ENCODE data around the gene QKI. TPM values are rescaled to one million over a fixed set of nuclear protein-coding genes. Genes with fewer than 3 reads are reported as not detected.

The QKI gene
- total RNA-seq, 1 experiment from 2014 or later: 0.04 TPM

- no peaks in the 10 kb centered on the region; the same call in 1 of the 2 replicates for H3K9me3 ChIP-seq (ENCODE audit: low read length)
- no peaks in the 10 kb centered on the region for H3K36me3 ChIP-seq (ENCODE audit: insufficient read depth, low read length)
- no peak overlapping the region for H3K4me3 ChIP-seq (ENCODE audit: low read length)
- no peaks in the 10 kb centered on the region for H3K79me2 ChIP-seq (ENCODE audit: low read length)
- no peaks in the 10 kb centered on the region for H3K4me1 ChIP-seq (ENCODE audit: low read length)
- H4K20me1 ChIP-seq (ENCODE audit: insufficient read depth, low read depth, low read length): no peaks in the 10 kb centered on the region
- no peak overlapping the region for H2AFZ ChIP-seq (ENCODE audit: low read length)
- no peaks in the 10 kb centered on the region for H3K27me3 ChIP-seq (ENCODE audit: low read length)
- DNase-seq: no peak
- no peak overlapping the region for H3K27ac ChIP-seq (ENCODE audit: low read length)
- no peak overlapping the region for H3K4me2 ChIP-seq (ENCODE audit: low read depth, low read length, poor library complexity, severe bottlenecking)
- no peak overlapping the region for H3K9ac ChIP-seq (ENCODE audit: low read length)
- no peaks in the 10 kb centered on the region for H3K9me2 ChIP-seq (replicated peaks; ENCODE audit: insufficient read depth, low read length)
These were observed 5.1 kb downstream of the QKI start for GRCh38 chr6:163419413-163420288.

GRCh38 chr6:163420289-163420614 is 5.7 kb downstream of the QKI start:
- Histone ChIP-seq H3K27me3 (ENCODE audit: low read length) (no peaks in the 10 kb centered on the region), H3K9ac (ENCODE audit: low read length) (no peak overlapping the region), H3K27ac (ENCODE audit: low read length) (no peak overlapping the region), H4K20me1 (ENCODE audit: insufficient read depth, low read depth, low read length) (no peaks in the 10 kb centered on the region), H3K9me2 (replicated peaks; ENCODE audit: insufficient read depth, low read length) (no peaks in the 10 kb centered on the region), H2AFZ (ENCODE audit: low read length) (no peak overlapping the region), H3K36me3 (ENCODE audit: insufficient read depth, low read length) (no peaks in the 10 kb centered on the region), H3K79me2 (ENCODE audit: low read length) (no peaks in the 10 kb centered on the region), H3K4me3 (ENCODE audit: low read length) (no peak overlapping the region), H3K9me3 (ENCODE audit: low read length) (no peaks in the 10 kb centered on the region; the same call in 1 of the 2 replicates), H3K4me1 (ENCODE audit: low read length) (no peaks in the 10 kb centered on the region), H3K4me2 (ENCODE audit: low read depth, low read length, poor library complexity, severe bottlenecking) (no peak overlapping the region)
- no peak for DNase-seq

GRCh38 chr6:163422550-163422949 is 8.0 kb downstream of the QKI start:
- Histone ChIP-seq H3K9me2 (replicated peaks; ENCODE audit: insufficient read depth, low read length) (no peaks in the 10 kb centered on the region), H3K79me2 (ENCODE audit: low read length) (no peaks in the 10 kb centered on the region), H3K9me3 (ENCODE audit: low read length) (no peaks in the 10 kb centered on the region; the same call in 1 of the 2 replicates), H3K36me3 (ENCODE audit: insufficient read depth, low read length) (no peaks in the 10 kb centered on the region), H3K4me1 (ENCODE audit: low read length) (no peaks in the 10 kb centered on the region), H3K27ac (ENCODE audit: low read length) (no peak overlapping the region), H2AFZ (ENCODE audit: low read length) (no peak overlapping the region), H4K20me1 (ENCODE audit: insufficient read depth, low read depth, low read length) (no peaks in the 10 kb centered on the region), H3K4me3 (ENCODE audit: low read length) (no peak overlapping the region), H3K27me3 (ENCODE audit: low read length) (no peaks in the 10 kb centered on the region), H3K9ac (ENCODE audit: low read length) (no peak overlapping the region), H3K4me2 (ENCODE audit: low read depth, low read length, poor library complexity, severe bottlenecking) (no peak overlapping the region)
- DNase-seq: no peak

DNA sequence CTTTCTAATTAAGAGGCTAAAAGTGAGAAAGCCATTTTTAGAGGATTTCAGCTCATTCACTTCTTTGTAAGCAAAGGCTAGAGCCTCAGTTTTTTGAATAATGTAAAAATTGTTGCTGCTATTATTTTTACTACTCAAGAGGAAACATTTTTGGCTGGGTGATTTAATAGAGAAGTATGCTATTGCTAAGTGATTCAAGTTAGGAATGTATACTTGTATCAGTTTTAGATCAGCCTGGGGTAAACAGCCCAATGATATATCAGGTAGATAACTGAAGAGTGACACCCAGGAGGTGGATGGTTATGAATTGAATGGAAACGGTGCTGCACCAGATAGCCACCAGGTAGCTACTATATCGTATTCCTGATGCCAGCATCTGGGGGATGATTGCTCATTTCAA is 9.2 kb downstream of the QKI start:
- no peaks in the 10 kb centered on the region for H3K9me2 ChIP-seq (replicated peaks; ENCODE audit: insufficient read depth, low read length)
- H2AFZ ChIP-seq (ENCODE audit: low read length): no peak overlapping the region
- no peak overlapping the region for H3K9ac ChIP-seq (ENCODE audit: low read length)
- no peak overlapping the region for H3K4me2 ChIP-seq (ENCODE audit: low read depth, low read length, poor library complexity, severe bottlenecking)
- no peaks in the 10 kb centered on the region for H3K79me2 ChIP-seq (ENCODE audit: low read length)
- no peaks in the 10 kb centered on the region for H3K4me1 ChIP-seq (ENCODE audit: low read length)
- H3K4me3 ChIP-seq (ENCODE audit: low read length): no peak overlapping the region
- no peak for DNase-seq
- no peaks in the 10 kb centered on the region for H3K27me3 ChIP-seq (ENCODE audit: low read length)
- no peaks in the 10 kb centered on the region for H4K20me1 ChIP-seq (ENCODE audit: insufficient read depth, low read depth, low read length)
- H3K27ac ChIP-seq (ENCODE audit: low read length): no peak overlapping the region
- H3K9me3 ChIP-seq (ENCODE audit: low read length): no peaks in the 10 kb centered on the region; the same call in 1 of the 2 replicates
- H3K36me3 ChIP-seq (ENCODE audit: insufficient read depth, low read length): no peaks in the 10 kb centered on the region

DNA sequence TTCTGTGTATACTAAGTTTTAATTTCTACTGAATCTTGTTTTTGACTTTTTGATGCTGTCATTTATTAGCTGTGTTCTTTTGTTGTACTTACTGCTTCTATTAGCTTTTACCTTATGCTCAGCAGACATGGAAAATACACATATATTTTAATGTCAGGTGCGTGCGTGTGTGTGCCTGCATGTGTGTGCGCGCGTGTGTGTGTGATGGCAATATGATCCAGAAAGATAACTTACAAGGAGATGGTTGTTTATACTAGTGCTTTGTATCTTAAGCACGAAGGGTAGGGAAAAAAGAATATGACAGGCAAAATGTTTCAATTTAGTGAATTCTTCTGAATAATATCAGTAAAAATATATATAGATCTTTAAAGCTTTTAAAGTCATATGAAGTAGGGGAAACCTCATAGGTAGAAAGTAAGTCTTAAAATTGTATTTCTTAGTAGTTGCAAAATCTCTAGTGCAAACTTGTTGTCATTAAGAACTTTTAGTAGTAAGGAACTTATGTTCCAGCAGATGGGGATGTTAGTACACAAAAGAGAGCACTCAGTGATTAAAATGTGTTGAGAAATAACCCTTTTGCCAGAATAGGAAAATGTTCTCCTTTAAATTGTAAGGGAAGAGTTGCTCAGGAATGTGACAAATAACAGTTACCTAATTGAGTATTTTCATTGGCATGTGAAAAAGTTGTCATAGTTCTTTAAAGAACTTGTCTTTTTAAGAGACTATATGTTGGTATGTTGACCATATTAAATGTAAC is 13.2 kb downstream of the QKI start:
- no peaks in the 10 kb centered on the region for H3K4me1 ChIP-seq (ENCODE audit: low read length)
- no peaks in the 10 kb centered on the region for H3K79me2 ChIP-seq (ENCODE audit: low read length)
- H3K9ac ChIP-seq (ENCODE audit: low read length): no peak overlapping the region
- no peaks in the 10 kb centered on the region for H3K36me3 ChIP-seq (ENCODE audit: insufficient read depth, low read length)
- H3K9me2 ChIP-seq (replicated peaks; ENCODE audit: insufficient read depth, low read length): no peaks in the 10 kb centered on the region
- H3K27me3 ChIP-seq (ENCODE audit: low read length): no peaks in the 10 kb centered on the region
- H3K4me2 ChIP-seq (ENCODE audit: low read depth, low read length, poor library complexity, severe bottlenecking): no peak overlapping the region
- no peak overlapping the region for H3K27ac ChIP-seq (ENCODE audit: low read length)
- no peak overlapping the region for H3K4me3 ChIP-seq (ENCODE audit: low read length)
- H3K9me3 ChIP-seq (ENCODE audit: low read length): peaks cover 3% of the 10 kb centered on the region
- no peak overlapping the region for H2AFZ ChIP-seq (ENCODE audit: low read length)
- peak; percentile 60 for DNase-seq
- H4K20me1 ChIP-seq (ENCODE audit: insufficient read depth, low read depth, low read length): no peaks in the 10 kb centered on the region

DNA sequence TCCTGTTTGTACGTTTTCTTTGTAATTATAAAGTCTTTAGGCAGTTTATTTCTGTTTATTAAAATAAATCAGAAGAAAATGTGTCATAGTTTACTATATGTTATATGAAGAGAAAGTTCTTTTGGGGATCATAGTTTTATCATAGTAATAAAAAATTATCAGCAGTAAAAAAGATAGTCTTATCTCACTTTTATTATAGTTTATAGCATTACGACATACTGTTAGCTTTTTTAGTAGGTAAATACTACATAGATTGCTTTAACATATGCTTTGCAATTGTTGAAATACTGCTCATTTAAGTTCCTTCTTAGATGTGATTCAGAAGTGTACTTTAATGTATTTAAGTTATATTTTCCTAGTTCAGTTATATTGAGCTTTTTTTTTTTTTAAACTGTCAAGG is 13.9 kb downstream of the QKI start:
- no peaks in the 10 kb centered on the region for H3K9me2 ChIP-seq (replicated peaks; ENCODE audit: insufficient read depth, low read length)
- no peak overlapping the region for H2AFZ ChIP-seq (ENCODE audit: low read length)
- H3K9me3 ChIP-seq (ENCODE audit: low read length): peaks cover 3% of the 10 kb centered on the region
- no peaks in the 10 kb centered on the region for H3K79me2 ChIP-seq (ENCODE audit: low read length)
- H4K20me1 ChIP-seq (ENCODE audit: insufficient read depth, low read depth, low read length): no peaks in the 10 kb centered on the region
- no peaks in the 10 kb centered on the region for H3K27me3 ChIP-seq (ENCODE audit: low read length)
- no peak overlapping the region for H3K9ac ChIP-seq (ENCODE audit: low read length)
- H3K4me3 ChIP-seq (ENCODE audit: low read length): no peak overlapping the region
- H3K4me2 ChIP-seq (ENCODE audit: low read depth, low read length, poor library complexity, severe bottlenecking): no peak overlapping the region
- no peaks in the 10 kb centered on the region for H3K4me1 ChIP-seq (ENCODE audit: low read length)
- DNase-seq: no peak
- H3K27ac ChIP-seq (ENCODE audit: low read length): no peak overlapping the region
- H3K36me3 ChIP-seq (ENCODE audit: insufficient read depth, low read length): no peaks in the 10 kb centered on the region

DNA sequence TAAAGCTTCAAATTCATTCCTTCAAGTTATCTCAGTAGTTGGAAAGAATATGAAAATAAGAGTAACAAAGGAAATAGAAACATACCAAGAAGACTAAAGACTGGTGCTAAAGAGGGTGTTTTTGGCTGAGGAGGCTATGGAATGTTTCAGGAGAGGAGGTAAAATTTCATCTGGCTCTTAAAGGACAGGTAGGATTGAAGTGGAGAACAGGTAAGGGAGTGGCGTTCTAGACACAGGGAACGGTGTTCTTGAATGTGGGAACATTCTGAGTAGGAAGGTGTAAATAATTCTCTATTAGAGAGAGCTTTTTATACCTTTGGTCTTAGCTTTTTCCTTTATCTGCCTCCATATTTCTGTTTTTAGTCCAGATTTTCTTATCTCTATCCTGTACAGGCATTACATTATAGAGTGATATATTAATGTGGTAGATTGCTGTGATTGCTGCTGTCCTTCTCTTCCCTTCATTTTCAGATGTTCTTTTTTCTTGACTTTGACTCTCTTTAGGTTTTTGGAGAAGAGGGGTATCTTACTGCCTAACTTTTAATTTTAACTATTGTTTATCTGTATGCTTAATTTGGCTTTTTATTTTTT is 15.4 kb downstream of the QKI start:
- H3K9ac ChIP-seq (ENCODE audit: low read length): no peak overlapping the region
- no peaks in the 10 kb centered on the region for H3K4me1 ChIP-seq (ENCODE audit: low read length)
- no peaks in the 10 kb centered on the region for H4K20me1 ChIP-seq (ENCODE audit: insufficient read depth, low read depth, low read length)
- H3K27ac ChIP-seq (ENCODE audit: low read length): no peak overlapping the region
- H3K27me3 ChIP-seq (ENCODE audit: low read length): no peaks in the 10 kb centered on the region
- H3K9me2 ChIP-seq (replicated peaks; ENCODE audit: insufficient read depth, low read length): no peaks in the 10 kb centered on the region
- no peaks in the 10 kb centered on the region for H3K79me2 ChIP-seq (ENCODE audit: low read length)
- H3K4me2 ChIP-seq (ENCODE audit: low read depth, low read length, poor library complexity, severe bottlenecking): no peak overlapping the region
- H2AFZ ChIP-seq (ENCODE audit: low read length): no peak overlapping the region
- no peaks in the 10 kb centered on the region for H3K36me3 ChIP-seq (ENCODE audit: insufficient read depth, low read length)
- DNase-seq: no peak
- H3K4me3 ChIP-seq (ENCODE audit: low read length): no peak overlapping the region
- H3K9me3 ChIP-seq (ENCODE audit: low read length): peaks cover 3% of the 10 kb centered on the region; the same call in 1 of the 2 replicates

- no peaks in the 10 kb centered on the region for H3K4me1 ChIP-seq (ENCODE audit: low read length)
- H3K36me3 ChIP-seq (ENCODE audit: insufficient read depth, low read length): no peaks in the 10 kb centered on the region
These were observed 17.8 kb downstream of the QKI start for GRCh38 chr6:163432300-163432699.

More at GRCh38 chr6:163432300-163432699, 17.8 kb downstream of the QKI start:
- H3K79me2 ChIP-seq (ENCODE audit: low read length): no peaks in the 10 kb centered on the region
- no peaks in the 10 kb centered on the region for H4K20me1 ChIP-seq (ENCODE audit: insufficient read depth, low read depth, low read length)
- no peaks in the 10 kb centered on the region for H3K27me3 ChIP-seq (ENCODE audit: low read length)
- H3K27ac ChIP-seq (ENCODE audit: low read length): no peak overlapping the region
- H3K9me3 ChIP-seq (ENCODE audit: low read length): peaks cover 7% of the 10 kb centered on the region; the same call in 1 of the 2 replicates
- DNase-seq: no peak
- no peak overlapping the region for H3K4me2 ChIP-seq (ENCODE audit: low read depth, low read length, poor library complexity, severe bottlenecking)
- H3K9me2 ChIP-seq (replicated peaks; ENCODE audit: insufficient read depth, low read length): no peaks in the 10 kb centered on the region
- no peak overlapping the region for H3K9ac ChIP-seq (ENCODE audit: low read length)
- H3K4me3 ChIP-seq (ENCODE audit: low read length): no peak overlapping the region
- H2AFZ ChIP-seq (ENCODE audit: low read length): no peak overlapping the region
